HepG2 (cell line): ENCODE results near the gene FOXI2. TPM values are rescaled to one million over a fixed set of nuclear protein-coding genes. Genes with fewer than 3 reads are reported as not detected.

Experiments
- ATAC-seq: fragments of 200-7000 bp; cut with Tn5 transposase; 3 replicates; pipeline ENCODE4 v1.9.1; 2020; ENCODE audit warnings: mild to moderate bottlenecking, moderate library complexity
- BruUV-seq: library from RNA; stranded (reverse); fragments of 400-500 nt; replicated peaks from 2 replicates; lab custom pipeline; 2021; lab: Mats Ljungman, UMichigan
- CTCF ChIA-PET: fragments of 300-600 bp; formaldehyde crosslinking; extraction: SDS; loops from one replicate; lab custom pipeline; 2021; ENCODE audit warnings: low total read pairs, inconsistent platforms, low intra/inter-chr PET ratio; lab: Yijun Ruan, JAX
- POLR2A ChIA-PET: fragments of 350-600 bp; sonication (Branson Sonifier 250); formaldehyde crosslinking; loops from one replicate; lab custom pipeline; 2020; ENCODE audit warnings: antibody characterized with exemption, inconsistent platforms; lab: Yijun Ruan, JAX
- DNase-seq: peaks from one replicate; pipeline ENCODE4 v3.0.0-alpha.2; 2015; ENCODE audit warnings: low spot score
- FAIRE-seq: peaks from 3 replicates; lab custom pipeline; 2011; peaks lifted over from hg19 to GRCh38; lab: Jason Lieb, UNC
- H2AFZ ChIP-seq: one replicate; pipeline ENCODE4 v1.6.1; 2011; ENCODE audit warnings: low read length, inconsistent platforms
- H3K27ac ChIP-seq: fragments of 300-600 bp; 3 replicates; pipeline ENCODE4 v1.8.0; 2011; ENCODE audit warnings: mixed run types, mild to moderate bottlenecking, mixed read lengths, low read length, inconsistent platforms; ENCODE audit not compliant: insufficient read depth; ENCODE audit errors: extremely low read length
- H3K27me3 ChIP-seq, 2 experiments: fragments of 200-600 bp in 1 of 2; 2 replicates in 1 of 2; 3 replicates in 1 of 2; pipeline versions ENCODE4 v1.6.0 to v1.8.0; 2011; ENCODE audit warnings: low read length in 2 of 2, mild to moderate bottlenecking in 2 of 2, moderate library complexity in 2 of 2, inconsistent platforms in 1 of 2; ENCODE audit not compliant: insufficient read depth in 2 of 2, control insufficient read depth in 1 of 2
- H3K36me3 ChIP-seq, 2 experiments: fragments of 200-600 bp in 1 of 2; replicated peaks in 1 of 2; 2 replicates in 1 of 2; 3 replicates in 1 of 2; pipeline versions ENCODE4 v1.5.1 to v1.8.0; 2011; ENCODE audit warnings: low read length in 2 of 2, inconsistent platforms in 1 of 2; ENCODE audit not compliant: insufficient read depth in 2 of 2, control insufficient read depth in 1 of 2
- H3K4me1 ChIP-seq: 2 replicates; pipeline ENCODE4 v1.5.1; 2012; ENCODE audit warnings: low read length, inconsistent platforms; ENCODE audit not compliant: insufficient read depth
- H3K4me2 ChIP-seq: 2 replicates; pipeline ENCODE4 v1.6.0; 2011; ENCODE audit warnings: low read depth, low read length, inconsistent platforms
- H3K4me3 ChIP-seq, 3 experiments: fragments of 200-600 bp in 1 of 3; sonication (generic), shearing (Covaris generic) in 1 of 3; replicated peaks in 1 of 3; 2 replicates each; pipeline ENCODE4 v1.5.1; 2011 to 2016; ENCODE audit warnings: low read length in 3 of 3, inconsistent platforms in 2 of 3, low read depth in 2 of 3, mild to moderate bottlenecking in 2 of 3, control low read depth in 1 of 3, mixed read lengths in 1 of 3; ENCODE audit not compliant: insufficient read depth in 1 of 3
- H3K79me2 ChIP-seq: one replicate; pipeline ENCODE4 v1.6.1; 2011; ENCODE audit warnings: low read length, inconsistent platforms; ENCODE audit not compliant: insufficient read depth
- H3K9ac ChIP-seq: 2 replicates; pipeline ENCODE4 v1.6.0; 2011; ENCODE audit warnings: mild to moderate bottlenecking, low read depth, low read length, inconsistent platforms; ENCODE audit not compliant: insufficient read depth
- H3K9me3 ChIP-seq: 2 replicates; pipeline ENCODE4 v1.5.1; 2012; ENCODE audit warnings: mild to moderate bottlenecking, low read length
- H4K20me1 ChIP-seq: 2 replicates; pipeline ENCODE4 v1.6.0; 2011; ENCODE audit warnings: inconsistent platforms, mild to moderate bottlenecking, low read length, moderate library complexity; ENCODE audit not compliant: insufficient read depth
- E2F2 ChIP-seq: sonication (generic); formaldehyde crosslinking; IDR thresholded peaks from 2 replicates; pipeline ENCODE4 v1.4.0; 2020; ENCODE audit warnings: missing genetic modification reagents, borderline replicate concordance
- RELA ChIP-seq: sonication (generic); formaldehyde crosslinking; IDR thresholded peaks from 2 replicates; pipeline ENCODE4 v1.4.0; 2020; ENCODE audit warnings: missing genetic modification reagents
- TMF1 ChIP-seq: sonication (generic); formaldehyde crosslinking; IDR thresholded peaks from 2 replicates; pipeline ENCODE4 v1.8.1; 2022; ENCODE audit warnings: low read depth, missing genetic modification reagents
- ZNF101 ChIP-seq: sonication (generic); formaldehyde crosslinking; IDR thresholded peaks from 2 replicates; pipeline ENCODE4 v1.4.0; 2020; ENCODE audit warnings: mild to moderate bottlenecking, low read depth, missing genetic modification reagents, borderline replicate concordance
- ZXDC ChIP-seq: sonication (generic); formaldehyde crosslinking; IDR thresholded peaks from 2 replicates; pipeline ENCODE4 v1.5.0; 2020; ENCODE audit warnings: mild to moderate bottlenecking, missing genetic modification reagents
- WGBS: methylation state at CpG from one replicate; pipeline ENCODE4 v1.1.6; 2017; ENCODE audit warnings: low lambda C conversion rate; 5-methylcytosine and 5-hydroxymethylcytosine counted together
- in situ Hi-C: cut with HindIII; loops from 2 replicates; pipeline ENCODE4 v1.10.0; 2017; ENCODE audit warnings: low pct_unique_long_range_greater_than_20kb; ENCODE audit not compliant: extremely low pct_ligation_motif_present
- intact Hi-C: fragments of 100-400 bp; cut with micrococcal nuclease; formaldehyde crosslinking; loops from one replicate; pipeline ENCODE4 v1.10.0; 2022; ENCODE audit not compliant: unreplicated experiment
- polyA plus RNA-seq, 8 experiments: library from polyadenylated mRNA; depleted of rRNA in 3 of 8; stranded (reverse) in 7 of 8; unstranded in 1 of 8; fragments of >200 nt; fragmentation: Illumina TruSeq in 4 of 8; extraction: Trizol in 4 of 8; gene quantifications; 2 replicates each; pipeline versions ENCODE4 v1.2.1 to v1.2.3, GENCODE V29; 2011 to 2016; ENCODE audit warnings: low read depth in 4 of 8, missing spikeins in 1 of 8, mixed read lengths in 1 of 8; ENCODE audit not compliant: insufficient read depth in 1 of 8
- total RNA-seq, 5 experiments: library from RNA; depleted of rRNA; stranded (reverse); fragments of >200 nt; fragmentation: Illumina TruSeq; extraction: Trizol; gene quantifications; 2 replicates each; pipeline ENCODE4 v1.2.3, GENCODE V29; 2016; ENCODE audit warnings: low read depth in 1 of 5
- TF ChIP-seq, protein P1 (sequence below): sonication (generic); formaldehyde crosslinking; IDR thresholded peaks from 2 replicates; pipeline ENCODE4 v1.4.0; 2020; ENCODE audit warnings: missing genetic modification reagents
- TF ChIP-seq, protein P2 (sequence below): sonication (generic); formaldehyde crosslinking; IDR thresholded peaks from 2 replicates; pipeline ENCODE4 v1.4.0; 2020; ENCODE audit warnings: mild to moderate bottlenecking, missing genetic modification reagents

FOXI2 gene
- total and polyA plus RNA-seq, 2 of the 13 experiments (the other 11 are each of a cell fraction or from before 2014, with no cell fraction given): not detected

- TF ChIP-seq ZNF101 (no peak), ZXDC (CRISPR knock-in tag) (no peak), RELA (CRISPR knock-in tag) (no peak), E2F2 (CRISPR knock-in tag) (no peak), TMF1 (CRISPR knock-in tag) (no peak)
- TF ChIP-seq, protein P1, sequence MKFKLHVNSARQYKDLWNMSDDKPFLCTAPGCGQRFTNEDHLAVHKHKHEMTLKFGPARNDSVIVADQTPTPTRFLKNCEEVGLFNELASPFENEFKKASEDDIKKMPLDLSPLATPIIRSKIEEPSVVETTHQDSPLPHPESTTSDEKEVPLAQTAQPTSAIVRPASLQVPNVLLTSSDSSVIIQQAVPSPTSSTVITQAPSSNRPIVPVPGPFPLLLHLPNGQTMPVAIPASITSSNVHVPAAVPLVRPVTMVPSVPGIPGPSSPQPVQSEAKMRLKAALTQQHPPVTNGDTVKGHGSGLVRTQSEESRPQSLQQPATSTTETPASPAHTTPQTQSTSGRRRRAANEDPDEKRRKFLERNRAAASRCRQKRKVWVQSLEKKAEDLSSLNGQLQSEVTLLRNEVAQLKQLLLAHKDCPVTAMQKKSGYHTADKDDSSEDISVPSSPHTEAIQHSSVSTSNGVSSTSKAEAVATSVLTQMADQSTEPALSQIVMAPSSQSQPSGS (CRISPR knock-in tag): no peak
- TF ChIP-seq, protein P2, sequence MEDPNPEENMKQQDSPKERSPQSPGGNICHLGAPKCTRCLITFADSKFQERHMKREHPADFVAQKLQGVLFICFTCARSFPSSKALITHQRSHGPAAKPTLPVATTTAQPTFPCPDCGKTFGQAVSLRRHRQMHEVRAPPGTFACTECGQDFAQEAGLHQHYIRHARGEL (CRISPR knock-in tag): no peak
- Histone ChIP-seq H2AFZ (no peak overlapping the region), H3K27ac (no peak overlapping the region), H3K27me3 (peaks cover 0 to 5% of the 10 kb centered on the region in 2 experiments; a peak in 1 of 5 replicates), H3K9me3 (no peaks in the 10 kb centered on the region), H3K36me3 (no peaks in the 10 kb centered on the region), H4K20me1 (no peaks in the 10 kb centered on the region), H3K4me3 (no peak overlapping the region), H3K79me2 (no peaks in the 10 kb centered on the region), H3K9ac (no peak overlapping the region), H3K4me2 (no peak overlapping the region), H3K4me1 (no peaks in the 10 kb centered on the region)
- intact Hi-C loops: no loop called here
- FAIRE-seq: no peak
- in situ Hi-C loops: no loop called here
- ChIA-PET CTCF (no interaction called here), POLR2A (no interaction called here)
- no peak for DNase-seq
- WGBS: 17% methylated on average over 6 of the region's 6 CpGs
- no TSS peak for BruUV-seq
- no peak for ATAC-seq
Measured at GRCh38 chr10:127745861-127746260, 8.9 kb downstream of the FOXI2 start.
